Measurements from ENCODE around the gene APOL1. TPM values are rescaled to one million over a fixed set of nuclear protein-coding genes. Genes with fewer than 3 reads are reported as not detected.

Gene APOL1
- polyA plus RNA-seq, 1 of the 3 experiments (the other 2 are of a cell fraction), result 0.56 TPM

GRCh38 chr22:36256478-36256877, 3.5 kb downstream of the APOL1 start:
- TF ChIP-seq USF1 (IDR thresholded peaks at IDR 0.05; ENCODE audit: borderline replicate concordance, low read depth) (no peak), YY1 (IDR thresholded peaks at IDR 0.05; ENCODE audit: low read depth) (no peak), NRF1 (IDR thresholded peaks at IDR 0.05; ENCODE audit: low read depth, low read length) (no peak), ZBTB33 (IDR thresholded peaks at IDR 0.05; ENCODE audit: borderline replicate concordance, low read depth) (no peak), ELF1 (IDR thresholded peaks at IDR 0.05) (no peak), MXI1 (IDR thresholded peaks at IDR 0.05; ENCODE audit: low read depth, low read length) (no peak), REST (IDR thresholded peaks at IDR 0.05; ENCODE audit: low read depth, low read length) (no peak), CTCF (IDR thresholded peaks at IDR 0.05) (no peak), GATA2 (CRISPR knock-in tag; IDR thresholded peaks at IDR 0.05) (no peak)
- no peak overlapping the region for H3K4me3 ChIP-seq (ENCODE audit: low read depth in 2 of 2, low read length in 1 of 2)
- H3K9me2 ChIP-seq, result no peaks in the 10 kb centered on the region
- ChIA-PET POLR2A (no interaction called here), CTCF (interaction anchor here (3.9 kb wide), 1 partner anchor 22 kb away, joined by 14 read pairs; no protein-coding TSS in a partner anchor)
- no peak overlapping the region for H2AFZ ChIP-seq (ENCODE audit: low read depth)
- no peak overlapping the region for H3K4me2 ChIP-seq
- no peaks in the 10 kb centered on the region for H3K27me3 ChIP-seq (ENCODE audit: insufficient read depth)
- no peaks in the 10 kb centered on the region for H3F3A ChIP-seq (replicated peaks; ENCODE audit: insufficient read depth)
- H3K9ac ChIP-seq, result no peak overlapping the region
- H3K9me3 ChIP-seq, result no peaks in the 10 kb centered on the region
- H4K20me1 ChIP-seq (ENCODE audit: insufficient read depth), result no peaks in the 10 kb centered on the region
- no peaks in the 10 kb centered on the region for H3K79me2 ChIP-seq (ENCODE audit: insufficient read depth)
- H3K27ac ChIP-seq (ENCODE audit: low read depth in 2 of 2, low read length in 1 of 2), result no peak overlapping the region
- H3K36me3 ChIP-seq (replicated peaks in 1 of 2; ENCODE audit: control insufficient read depth in 1 of 2, insufficient read depth in 2 of 2, low read length in 1 of 2), result no peaks in the 10 kb centered on the region
- DNase-seq, result no peak
- WGBS (ENCODE audit: low lambda C conversion rate), result 81% methylated on average over 3 of the region's 3 CpGs
- H3K4me1 ChIP-seq (ENCODE audit: control insufficient read depth in 1 of 2, insufficient read depth in 2 of 2, low read depth in 1 of 2, low read length in 1 of 2), result peaks cover 0 to 23% of the 10 kb centered on the region in 2 experiments; a peak in 1 of 4 replicates
